Activated CD8-positive, alpha-beta memory T cell treated with anti-CD3 and anti-CD28 coated beads, Interleukin-2, amount 50 U/mL, for 1 hour (primary cell): ENCODE data around the gene VAMP2.
"Not testable (repeated sequence)": the region's sequence is repeated elsewhere in the genome, so short reads cannot be mapped to it uniquely, and the experiment has no call there.

Experiments
- DNase-seq: peaks from one replicate; pipeline ENCODE4 v3.0.0-alpha.2; 2020; ENCODE audit errors: extremely low read depth

The VAMP2 gene

DNA sequence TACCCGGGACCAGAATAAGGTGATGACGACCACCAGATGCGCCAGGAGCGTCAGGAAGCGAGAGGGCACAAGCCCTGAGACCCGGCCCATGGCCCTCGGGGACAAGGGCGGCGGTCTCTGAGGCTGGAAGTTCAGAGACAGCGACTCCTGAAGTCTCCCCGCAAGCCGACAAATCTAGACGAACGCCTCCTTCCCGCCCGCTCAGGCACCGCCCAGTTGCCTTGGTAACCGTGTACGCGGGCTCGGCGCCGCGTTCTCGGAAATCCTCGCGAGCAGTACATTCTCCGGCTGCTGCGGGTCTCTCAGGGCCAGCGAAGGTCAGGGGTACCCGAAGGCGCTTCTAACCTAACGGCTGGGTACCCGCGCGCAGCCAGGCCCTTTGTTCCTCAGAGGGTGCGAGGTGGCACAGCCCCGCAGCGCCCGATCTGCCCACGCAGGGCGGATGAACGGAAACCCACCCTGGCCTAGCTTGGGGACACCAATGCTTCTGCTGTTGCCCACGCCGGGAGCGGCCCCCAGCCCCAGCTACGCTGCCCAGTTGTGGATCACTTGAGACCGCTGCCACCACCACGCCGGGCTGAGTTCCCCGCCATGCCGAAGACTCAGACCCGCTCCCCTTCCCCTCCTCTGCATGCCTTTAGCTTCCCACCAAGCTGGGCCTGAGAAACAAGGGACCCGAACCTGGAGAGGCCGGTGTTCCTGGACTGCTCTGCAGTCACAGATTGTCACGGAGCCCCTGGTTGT is 13.6 kb upstream of the VAMP2 start, which contains the start of gene TMEM107:
TMEM107 (minus strand) TSS at position 184 of the 744 bp plus-strand sequence; CDS start at position 90, 94 bp downstream.
- no peak for DNase-seq

DNA sequence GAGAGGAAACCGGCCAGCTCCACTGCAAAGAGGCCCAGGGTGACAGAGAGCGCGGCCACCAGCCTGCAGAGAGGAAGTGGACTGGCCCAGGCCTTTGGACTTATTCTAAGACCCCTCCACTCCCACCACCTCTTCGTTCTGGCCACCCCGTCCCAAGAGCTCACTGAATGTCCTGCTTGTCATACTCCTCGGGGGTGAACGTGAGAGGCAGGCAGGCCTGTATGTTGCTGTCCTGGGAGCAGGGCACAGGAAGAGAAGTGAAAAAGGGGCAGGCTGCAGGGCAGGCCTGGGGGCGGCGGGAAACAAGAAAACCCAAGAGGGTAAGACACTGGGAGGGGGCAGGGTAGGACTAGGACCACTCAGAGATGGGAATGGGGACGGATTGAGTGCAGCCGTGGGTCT is 13.0 kb upstream of the VAMP2 start:
- DNase-seq, result no peak

DNA sequence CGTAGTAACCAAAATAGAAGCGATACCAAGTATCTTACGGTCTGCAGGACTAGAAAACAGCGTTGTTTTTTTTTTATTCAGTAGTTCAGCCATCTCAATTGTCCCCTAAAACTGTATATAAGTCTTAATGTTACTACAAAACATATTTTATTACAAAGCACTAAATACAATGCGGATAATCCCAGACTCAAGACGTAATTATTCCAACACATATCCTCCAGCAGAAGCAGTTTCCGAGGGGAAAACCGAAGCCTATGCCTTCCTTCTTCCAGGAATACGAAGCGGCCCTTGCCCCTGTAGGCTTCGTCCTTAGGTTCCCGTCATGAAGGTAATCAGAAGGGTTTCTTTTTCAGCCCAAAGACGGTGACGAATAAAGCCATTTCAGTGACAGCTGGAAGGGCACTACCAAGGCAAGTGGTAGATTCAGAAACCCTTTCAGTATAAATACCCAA is 11.1 kb upstream of the VAMP2 start:
- DNase-seq, result no peak

DNA sequence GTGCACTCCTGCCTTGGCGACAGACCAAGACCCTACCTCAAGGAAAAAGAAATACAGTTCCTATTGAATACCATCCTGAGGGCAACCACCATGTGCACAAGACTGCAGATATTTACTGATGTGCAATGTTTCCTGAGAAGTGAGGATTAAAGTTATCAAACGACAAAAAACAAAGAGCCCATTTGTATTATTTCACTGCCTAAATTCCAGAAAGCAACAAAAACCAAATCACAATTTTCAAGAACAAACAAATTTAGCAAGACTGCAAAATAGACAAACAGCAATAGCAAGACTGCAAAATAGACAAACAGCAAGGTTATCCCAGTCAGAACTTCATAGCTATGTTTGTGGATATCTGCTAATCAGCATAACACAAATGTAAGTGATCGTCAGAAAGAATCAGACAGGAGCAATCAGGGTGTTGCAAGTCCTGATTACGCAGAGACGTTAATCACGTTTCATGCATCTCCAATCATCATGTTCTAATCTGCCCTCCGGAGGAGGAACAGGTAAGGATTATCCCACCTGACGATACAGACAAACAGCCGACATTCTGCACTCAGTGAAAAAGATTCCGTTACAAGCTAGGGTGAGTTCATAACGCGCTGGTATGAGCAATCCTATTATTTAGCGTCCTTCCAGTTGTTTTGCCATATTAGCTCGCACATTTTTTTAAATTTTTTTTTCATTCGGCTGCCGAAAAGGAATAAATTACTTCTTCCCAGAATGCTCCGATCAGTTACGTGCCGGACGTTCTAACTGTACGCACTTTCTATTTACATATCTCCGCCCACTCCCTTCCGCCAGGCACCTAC is 10.5 kb upstream of the VAMP2 start:
- DNase-seq, result no peak

DNA sequence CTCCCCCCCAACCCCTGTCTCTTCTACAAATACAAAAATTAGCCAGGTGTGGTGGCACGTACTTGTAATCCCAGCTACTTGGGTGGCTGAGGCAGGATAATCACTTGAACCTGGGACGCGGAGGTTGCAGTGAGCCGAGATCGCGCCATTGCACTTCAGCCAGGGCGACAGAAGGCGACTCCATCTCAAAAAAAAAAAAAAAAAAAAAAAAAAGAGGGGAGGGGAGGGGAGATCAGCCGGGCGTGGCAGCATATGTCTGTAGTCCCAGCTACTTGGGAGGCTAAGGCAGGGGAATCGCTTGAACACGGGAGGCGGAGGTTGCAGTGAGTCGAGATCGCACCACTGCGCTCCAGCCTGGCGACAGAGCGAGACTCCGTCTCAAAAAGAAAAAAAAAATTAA is 7.4 kb upstream of the VAMP2 start:
- DNase-seq, result not testable (repeated sequence)

DNA sequence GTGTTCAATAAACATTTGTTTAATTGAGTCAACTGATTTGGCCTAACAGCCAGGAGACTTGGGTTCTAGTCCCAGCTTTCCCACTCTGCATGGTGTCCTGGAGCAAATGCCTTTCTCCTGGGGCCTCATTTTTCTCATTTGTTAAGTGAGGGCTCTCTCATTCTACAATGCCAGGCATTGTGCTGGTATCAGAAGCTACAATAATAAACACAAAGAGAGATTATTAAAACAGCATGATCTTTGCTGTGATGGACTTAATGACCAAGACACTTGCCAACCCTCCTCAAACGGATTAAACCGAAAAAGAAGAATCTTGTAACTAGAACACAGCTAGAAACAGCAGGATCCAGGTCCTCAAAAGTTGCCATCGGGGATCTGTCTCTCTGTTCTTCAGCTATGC is 4.8 kb upstream of the VAMP2 start:
- no peak for DNase-seq

DNA sequence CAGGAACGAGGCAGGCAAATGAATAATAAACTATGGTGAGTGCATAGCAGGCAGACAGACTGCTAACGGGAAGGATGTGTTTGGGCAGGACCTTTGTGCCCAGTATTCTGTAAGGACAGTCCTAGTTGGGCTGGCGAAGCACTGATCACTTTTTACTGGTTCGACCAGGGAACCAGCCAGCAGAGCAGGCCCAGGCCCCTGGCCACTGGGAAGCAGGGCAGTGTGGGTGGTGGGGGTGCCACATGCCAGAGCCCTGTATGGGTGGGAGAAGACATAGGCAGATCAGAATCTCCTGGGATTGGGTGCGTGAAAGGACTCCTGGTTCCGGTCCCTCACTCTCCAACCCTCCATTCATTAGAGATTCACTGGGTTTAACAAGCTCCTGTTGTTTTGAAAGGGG is 4.0 kb upstream of the VAMP2 start:
- DNase-seq, result no peak

DNA sequence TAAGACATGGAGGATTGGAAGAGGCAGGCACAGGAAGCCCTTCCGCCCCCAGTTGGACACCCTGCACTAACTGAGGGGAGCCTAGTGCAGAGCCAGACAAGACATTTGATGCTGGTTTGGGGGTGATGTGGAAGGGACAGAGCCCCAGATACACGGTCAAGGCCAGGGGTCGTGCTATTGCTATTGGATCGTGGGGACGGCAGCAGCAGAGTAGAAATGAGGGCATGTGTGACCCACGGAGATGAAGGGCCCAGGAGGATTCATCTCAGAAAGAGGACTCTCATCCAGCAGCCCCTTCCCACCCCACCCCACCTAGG is 2.0 kb upstream of the VAMP2 start:
- DNase-seq, result no peak

DNA sequence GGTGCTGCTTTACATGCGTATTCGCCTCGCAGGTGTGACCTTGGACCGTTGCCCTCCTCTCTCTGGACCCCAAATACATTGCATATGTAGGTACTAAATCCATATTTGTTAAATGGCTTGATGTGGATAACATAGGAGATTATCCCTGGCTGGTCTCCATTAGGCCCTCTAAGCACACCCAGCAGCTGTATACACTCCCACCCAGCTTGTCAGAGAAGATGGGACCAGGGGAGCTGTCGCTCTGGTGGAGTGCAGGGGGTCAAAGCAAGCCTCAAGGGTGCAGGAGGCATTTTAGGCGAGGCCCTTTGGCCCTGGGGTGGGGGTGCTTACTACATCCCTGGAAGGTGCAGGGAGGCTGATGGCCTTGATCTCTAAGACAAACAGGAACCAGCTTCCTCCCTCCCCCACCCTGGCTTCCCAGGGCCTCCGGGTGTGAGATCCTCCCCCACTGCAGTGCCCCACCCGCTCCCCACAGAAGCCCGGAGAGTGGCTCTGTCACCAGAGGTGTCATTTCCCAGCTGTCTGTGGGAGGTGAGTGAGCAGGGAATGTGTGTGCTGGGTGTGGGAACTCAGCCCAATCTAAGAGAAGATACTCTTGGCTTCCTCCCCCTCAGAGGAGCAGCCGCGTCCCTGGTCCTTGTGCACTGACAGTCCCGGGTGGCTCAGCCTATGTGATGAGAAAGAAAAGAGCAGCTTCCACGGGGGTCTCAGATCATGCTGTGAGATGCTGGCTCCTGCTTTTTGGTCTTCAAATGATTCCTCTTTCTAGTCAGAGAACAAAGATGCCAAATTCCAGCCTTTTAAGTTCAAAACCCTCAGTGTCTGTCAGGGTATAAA is 1.4 kb upstream of the VAMP2 start:
- no peak for DNase-seq

DNA sequence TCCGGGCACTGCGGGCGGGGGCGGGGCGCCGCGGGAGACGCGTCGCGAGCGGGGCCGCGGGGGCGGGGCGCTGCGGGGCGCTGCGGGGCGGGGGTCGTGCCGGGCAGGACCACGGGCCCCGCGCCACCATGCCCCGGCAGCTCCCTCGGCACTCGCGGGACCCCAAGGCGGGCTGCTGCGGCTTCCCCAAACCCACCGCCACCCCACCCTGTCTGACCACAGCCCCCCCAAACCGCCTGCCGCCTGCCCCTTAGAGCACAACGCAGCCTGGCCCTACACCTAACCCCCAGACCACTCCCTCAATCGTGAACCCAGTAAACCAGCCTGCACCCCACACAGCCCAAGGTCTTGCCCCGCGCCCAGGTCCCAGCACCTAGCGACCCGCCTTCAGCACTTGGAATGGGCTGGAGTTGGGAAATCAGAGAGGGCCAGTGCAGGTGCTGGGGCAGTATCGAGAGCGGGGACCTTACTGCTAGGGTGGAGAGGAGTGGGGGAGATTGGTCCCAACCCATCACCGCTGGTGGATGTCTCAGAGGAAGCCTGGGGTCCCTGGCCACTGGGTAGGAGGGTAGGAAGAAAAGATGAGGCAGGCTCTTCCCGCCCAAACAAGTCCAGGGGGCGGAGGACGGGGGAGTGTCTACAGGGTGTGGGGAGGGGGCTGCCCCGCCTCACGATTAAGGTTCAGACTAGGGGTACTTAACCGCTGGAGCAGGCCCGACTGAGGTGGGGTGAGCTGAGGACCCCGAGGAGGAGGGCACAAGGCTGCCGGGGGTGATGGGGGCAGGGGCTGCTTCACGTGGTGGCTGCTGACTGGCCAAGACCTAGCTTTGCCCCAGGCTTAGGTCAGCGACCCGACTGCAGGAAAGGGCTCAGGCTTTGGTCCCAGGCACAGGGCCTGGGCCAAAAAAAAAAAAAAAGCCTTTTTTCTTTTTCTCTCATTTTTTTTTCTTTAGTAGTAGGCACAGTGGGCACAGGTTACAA is 539 bp upstream of the VAMP2 start:
- no peak for DNase-seq

DNA sequence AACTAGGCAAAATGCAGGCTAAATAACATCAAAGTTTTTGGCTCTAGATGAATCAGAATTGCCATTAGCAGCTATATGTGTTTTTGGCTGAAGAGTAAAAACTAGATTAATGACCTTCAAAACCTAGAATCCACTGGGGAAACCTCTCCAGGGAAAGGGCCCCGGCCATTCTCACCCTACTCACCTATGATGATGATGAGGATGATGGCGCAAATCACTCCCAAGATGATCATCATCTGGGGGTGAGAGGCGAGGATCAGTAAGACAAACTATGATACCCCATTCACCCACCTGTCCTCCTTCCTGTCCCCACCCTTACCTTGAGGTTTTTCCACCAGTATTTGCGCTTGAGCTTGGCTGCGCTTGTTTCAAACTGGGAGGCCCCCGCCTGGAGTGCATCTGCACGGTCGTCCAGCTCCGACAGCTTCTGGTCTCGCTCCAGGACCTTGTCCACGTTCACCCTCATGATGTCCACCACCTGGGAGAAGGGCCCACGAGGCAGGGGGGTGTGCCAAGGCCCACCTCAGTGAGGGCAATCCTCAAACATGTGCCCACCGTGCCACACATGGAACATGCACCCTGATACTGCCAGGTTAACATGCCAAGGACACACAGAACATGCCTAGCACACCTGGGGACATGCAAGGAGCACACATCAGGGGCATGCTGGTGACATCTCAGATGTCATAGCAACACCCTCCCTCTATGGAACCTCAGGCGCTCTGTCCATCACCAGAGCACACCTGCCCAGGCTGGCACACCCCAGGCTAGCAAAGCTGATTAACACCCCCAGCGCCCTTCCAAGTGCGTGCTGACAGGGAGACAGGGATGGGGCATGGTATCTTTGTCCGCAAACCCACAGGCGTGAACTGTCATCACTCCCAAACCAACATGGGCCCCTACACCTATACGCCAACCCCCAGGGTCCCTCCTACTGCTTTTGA is 1.2 kb downstream of the VAMP2 start:
- DNase-seq, result no peak

DNA sequence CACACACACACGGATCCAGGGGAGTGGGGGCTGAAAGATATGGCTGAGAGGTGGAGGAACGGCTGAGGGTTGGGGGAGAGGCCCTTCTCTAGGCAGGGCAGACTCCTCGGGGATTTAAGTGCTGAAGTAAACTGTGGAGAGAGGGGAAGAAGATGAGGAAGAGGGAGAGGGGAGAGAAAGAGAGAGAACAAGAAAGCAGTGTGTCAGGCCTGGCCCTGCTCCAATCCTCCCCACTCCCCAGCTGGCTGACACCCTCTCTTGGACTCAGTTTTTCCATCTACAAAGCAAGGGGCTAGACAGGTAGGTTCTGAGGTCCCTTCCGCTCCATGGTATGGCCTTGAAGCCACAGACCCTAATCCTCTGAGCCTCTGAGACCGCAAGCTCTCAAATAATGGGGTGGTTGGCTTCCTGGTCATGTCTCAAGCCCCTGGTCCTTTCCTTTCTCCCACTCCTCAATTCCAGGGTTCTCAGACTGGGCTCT is 2.0 kb downstream of the VAMP2 start:
- no peak for DNase-seq

DNA sequence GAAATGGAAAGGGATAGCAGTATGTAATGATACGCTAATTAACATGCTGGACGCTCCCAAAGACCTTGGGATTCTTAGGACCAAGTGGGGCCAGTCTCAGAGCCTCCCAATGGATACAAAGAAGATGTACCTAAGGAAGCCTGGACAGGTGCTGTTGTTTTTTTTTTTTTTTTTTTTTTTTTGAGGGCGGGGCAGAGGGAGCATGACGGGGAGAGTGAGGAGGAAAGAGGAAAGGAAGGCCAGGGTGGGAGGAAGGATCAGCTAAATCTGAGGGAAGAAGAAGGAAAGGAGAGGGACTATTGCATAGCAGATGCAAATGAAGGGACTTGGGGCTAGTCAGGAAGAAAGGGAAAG is 2.5 kb downstream of the VAMP2 start:
- DNase-seq, result no peak

DNA sequence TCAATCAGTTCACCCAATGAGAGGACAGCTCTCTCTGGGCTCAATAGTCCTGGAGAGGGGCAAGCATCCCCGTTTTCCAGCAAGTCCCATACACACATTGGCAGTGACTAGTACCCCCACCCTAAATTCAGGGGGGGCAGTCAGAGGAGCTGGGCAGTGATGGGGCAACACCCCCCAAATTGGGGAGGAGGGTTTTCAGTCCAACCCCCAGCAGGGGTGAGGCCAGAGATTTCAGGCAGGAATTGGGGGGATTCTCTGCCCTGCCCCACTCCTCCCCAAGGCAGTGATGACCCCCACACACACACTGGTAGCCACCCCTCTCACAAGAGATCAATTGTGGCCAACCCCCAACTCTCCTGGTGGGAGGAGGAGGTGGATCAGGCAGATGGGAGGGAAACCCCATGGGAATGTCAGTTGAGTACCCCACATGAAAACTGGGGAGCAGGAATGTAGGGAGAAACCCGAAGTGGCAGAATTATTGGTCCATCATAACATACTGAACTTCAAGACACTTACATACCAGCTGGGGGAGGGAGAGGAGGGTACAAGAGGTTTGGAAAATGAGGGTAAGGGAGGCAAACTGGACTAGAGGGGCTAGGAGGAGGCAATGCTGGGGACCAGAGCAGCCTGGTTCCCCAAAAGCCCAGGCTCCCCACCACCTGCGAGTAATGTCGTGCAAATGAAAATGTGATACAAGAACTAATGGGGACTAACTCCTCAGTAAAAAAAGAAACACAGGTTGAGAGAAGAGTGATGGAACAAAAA is 3.1 kb downstream of the VAMP2 start:
- DNase-seq, result no peak

DNA sequence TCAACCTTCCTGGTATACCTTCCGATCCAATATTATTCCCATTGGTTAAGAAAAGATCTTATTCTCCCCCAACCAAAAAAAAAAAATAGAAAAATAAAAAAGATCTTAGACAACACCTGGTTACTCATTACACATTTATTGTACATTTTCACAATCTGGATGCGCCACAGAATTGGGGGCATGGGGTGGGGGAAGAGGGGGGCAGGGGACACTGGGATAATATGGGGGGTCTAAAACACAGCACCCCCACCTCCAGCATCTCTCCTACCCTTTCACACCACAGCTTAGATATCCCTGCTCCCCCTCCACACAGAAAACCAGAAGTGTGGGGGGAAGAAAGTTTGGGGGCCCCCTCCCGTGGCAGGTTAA is 3.7 kb downstream of the VAMP2 start:
- DNase-seq, result no peak

DNA sequence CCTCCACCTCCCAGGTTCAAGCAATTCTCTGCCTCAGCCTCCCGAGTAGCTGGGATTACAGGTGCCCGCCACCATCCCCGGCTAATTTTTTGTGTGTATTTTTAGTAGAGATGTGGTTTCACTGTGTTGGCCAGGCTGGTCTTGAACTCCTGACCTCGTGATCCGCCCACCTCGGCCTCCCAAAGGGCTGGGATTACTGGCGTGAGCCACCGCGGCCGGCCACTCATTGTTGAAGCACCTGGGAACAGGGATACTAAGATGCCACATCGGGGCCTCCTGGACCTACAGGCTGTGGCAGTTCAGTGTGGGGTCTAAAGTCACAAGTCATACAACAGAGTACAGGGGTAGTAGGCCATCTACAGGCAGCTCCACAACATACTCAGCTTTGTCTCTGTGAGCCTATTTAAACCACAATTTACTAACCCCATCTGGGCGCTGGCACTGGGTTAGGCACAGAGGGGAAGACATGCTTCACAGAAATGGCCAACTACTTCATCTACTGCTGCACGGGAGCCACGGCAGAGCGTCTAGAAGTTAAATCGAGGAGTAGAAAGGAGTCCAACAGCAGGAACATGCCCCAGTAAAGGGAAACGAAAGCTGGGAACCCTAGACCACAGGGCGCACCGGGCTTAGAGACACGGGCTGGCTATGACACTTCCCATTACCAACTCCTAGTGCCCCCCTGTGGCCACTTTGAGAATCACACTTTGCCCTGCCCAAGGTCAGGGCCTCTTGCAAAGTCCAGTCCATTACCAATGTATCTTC is 4.3 kb downstream of the VAMP2 start:
- DNase-seq, result no peak

DNA sequence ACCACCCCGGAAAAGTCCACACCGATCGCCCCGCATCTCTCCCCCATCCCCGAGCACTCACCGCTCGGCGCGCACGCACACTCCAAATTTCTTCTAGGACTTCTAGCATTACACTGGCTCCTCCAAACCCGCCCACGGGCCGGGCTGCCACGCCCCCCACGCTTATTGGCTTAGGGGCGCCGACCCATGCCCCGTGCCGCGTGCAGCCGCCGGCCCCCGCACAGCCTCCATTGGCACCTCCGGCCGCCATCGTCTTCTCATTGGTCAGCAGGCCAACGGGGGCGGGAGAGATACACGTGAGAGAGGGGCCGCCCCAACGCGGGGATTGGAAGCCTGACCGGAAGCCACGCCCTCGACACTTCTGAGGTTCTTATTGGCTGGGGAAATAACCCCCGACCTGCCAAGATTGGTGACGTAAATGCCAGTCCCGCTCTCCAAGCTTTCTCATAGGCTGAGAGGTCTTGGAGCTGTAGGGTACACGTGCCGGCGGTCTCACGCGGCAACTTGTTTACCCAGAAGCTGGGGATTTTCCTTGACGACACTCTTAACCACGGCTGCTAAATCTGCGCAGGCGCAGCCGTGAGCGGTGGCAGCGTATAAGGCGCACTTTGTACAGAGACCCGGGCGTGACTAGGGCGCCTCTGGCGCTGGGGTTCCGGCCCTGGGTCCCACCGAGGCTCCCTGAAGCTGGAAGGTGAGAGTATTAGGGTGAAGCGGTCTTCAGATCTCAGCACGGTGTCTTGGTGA is 6.3 kb downstream of the VAMP2 start:
- DNase-seq, result peak; percentile 100

DNA sequence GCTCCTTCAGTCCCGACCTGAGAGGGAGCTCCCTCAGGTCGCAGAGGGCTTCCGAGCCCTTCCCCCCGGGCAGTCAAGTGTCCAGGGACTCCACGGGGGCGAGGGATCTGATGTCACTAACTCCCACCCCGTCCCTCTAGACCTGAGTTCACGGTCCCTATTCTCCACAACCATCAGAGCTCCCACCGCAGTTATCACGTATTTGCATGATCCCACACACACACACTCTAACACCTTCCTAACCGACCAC is 6.8 kb downstream of the VAMP2 start:
- no peak for DNase-seq
